HG02884 (cell line): Measurements from ENCODE around the gene KIF3A.
"Not testable (repeated sequence)": the region's sequence is repeated elsewhere in the genome, so short reads cannot be mapped to it uniquely, and the experiment has no call there.

ENCODE experiments used
- ATAC-seq: cut with Tn5 transposase; IDR thresholded peaks from one replicate; pipeline ENCODE4 v1.9.1; 2021; ENCODE audit warnings: mild to moderate bottlenecking, moderate library complexity; ENCODE audit not compliant: unreplicated experiment

The KIF3A gene

DNA sequence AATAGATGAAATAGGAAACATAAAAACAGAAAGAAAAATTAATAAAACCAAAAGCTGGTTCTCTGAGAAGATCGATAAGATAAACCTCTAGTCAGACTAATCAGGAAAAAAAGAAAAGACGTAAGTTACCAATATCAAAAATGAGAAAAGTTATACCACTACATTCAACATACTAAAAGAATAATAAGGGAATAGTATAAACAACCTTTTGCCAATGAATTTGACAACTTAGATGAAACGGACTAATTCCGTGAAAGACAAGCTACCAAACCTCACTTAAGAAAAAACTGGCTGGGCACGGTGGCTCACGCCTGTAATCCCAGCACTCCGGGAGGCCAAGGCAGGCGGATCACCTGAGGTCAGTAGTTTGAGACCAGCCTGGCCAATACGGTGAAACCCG, 7.5 kb downstream of the KIF3A start:
- ATAC-seq, result no peak

DNA sequence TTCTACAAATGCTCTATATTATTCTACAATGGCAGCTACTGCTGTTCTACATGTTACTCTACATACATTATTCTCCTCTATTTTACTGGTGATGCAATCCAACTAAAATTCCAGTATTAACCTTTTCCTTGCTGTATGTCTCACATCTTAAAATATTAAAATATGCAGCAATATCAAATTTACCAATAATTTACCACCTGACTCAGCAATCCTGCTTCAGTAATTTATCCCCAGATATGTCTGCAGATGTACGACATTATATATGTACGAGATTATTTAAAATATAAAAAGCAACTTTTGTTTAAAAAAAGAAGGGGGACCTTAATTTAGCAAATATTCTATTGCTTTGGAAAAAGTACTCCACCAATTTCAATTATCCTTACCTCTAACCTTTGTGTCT, 11.6 kb downstream of the KIF3A start:
- no peak for ATAC-seq

DNA sequence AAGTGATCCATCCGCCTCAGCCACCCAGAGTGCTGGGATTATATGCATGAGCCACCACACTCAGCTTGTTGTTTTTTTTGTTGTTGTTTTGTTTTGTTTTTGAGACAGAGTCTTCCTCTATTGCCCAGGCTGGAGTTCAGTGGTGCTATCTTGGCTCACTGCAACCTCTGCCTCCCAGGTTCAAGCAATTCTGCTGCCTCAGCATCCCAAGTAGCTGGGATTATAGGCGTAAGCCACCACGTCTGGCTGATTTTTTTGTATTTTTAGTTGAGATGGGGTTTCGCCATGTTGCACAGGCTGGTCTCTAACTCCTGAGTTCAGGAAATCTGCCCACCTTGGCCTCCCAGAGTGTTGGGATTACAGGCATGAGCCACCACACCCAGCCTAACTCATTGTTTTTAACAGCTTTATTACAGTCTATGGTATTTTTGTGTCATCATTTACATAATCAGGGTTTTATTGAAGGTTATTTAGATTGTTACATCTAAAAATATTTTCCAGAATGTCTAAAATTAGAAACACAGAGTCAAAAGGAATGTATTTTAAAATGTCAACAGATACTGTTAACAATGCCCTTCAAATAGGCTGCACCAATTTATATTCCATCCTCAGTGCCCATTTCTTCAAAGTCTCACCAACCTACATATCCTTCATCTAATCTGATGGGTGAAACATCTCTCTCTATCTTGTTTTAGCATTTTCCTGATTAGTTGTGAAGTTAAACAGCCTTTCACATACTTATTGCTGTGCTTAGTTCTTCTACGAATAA, 18.6 kb downstream of the KIF3A start:
- ATAC-seq, result no peak

DNA sequence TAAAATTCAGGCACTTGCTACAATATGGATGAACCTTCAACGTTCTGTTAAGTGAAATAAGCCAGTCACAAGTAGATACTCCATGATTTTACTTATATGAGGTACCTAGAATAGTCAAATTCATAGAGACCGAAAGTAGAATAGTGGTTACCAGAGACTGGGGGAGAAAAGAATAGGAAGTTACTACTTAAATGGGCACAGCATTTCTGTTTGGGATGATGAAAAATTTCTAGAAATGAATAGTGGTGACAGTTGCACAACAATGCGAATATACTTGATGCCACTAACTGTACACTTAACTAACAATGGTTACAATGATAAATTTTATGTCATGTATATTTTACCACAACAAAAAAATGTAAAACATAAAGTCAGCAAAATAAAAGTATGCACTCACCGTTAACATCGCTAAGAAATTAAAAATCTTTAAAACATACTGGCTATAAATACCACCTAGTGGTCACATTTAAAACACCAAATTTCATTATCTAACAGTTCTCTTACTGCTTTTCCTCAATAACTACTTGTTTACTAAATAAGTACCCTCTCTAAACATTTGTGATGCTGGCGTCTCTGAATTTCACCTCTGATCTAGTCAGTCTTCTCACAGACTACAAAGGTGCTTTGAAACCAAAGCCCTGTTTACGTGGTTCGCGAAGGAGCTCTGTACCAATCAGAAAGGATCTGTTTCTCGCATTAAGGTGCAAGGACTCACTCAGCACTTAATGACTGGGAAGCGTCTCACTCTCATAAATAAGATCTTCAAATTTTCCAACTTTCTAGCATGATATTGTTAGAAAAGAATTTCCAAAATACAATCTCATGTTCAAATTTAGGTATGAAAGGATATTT, 22.7 kb downstream of the KIF3A start:
- ATAC-seq, result no peak

DNA sequence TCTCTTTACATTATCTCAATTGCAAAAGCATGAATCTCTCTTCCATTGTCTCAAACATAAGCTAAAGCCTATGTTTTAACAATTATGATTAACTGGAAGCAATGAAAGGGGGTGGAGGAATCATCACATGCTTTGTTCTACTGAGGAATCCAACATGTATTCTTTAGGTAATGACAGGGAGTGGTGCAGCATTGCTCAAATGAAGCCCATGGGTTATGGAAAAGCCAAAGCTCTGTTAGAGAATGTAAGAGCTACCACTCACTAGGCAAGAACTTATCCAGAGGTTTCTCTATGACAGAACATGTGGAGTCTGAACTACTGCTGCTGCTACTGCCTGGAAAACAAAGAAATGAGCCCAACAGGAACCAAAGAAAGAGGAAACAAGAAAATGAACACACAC, 28.7 kb downstream of the KIF3A start:
- no peak for ATAC-seq

DNA sequence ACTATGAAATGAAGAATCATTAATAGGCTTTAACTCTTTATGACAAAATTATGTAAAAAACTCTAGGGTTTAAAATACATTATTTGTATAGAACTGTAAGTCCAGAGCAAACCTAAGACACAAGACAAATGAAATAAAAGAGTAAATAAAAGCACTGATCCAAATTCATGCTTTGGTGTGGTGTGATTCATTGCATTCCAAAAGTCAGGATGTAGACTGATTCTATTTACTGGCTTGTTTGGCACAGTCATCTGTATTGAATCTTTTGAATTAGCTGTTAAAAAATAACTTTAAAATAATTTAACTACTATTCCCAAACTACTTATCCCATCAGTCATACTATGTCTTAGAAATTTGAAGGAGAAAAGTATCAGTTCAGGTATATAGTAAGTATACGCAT, 32.5 kb downstream of the KIF3A start:
- no peak for ATAC-seq

DNA sequence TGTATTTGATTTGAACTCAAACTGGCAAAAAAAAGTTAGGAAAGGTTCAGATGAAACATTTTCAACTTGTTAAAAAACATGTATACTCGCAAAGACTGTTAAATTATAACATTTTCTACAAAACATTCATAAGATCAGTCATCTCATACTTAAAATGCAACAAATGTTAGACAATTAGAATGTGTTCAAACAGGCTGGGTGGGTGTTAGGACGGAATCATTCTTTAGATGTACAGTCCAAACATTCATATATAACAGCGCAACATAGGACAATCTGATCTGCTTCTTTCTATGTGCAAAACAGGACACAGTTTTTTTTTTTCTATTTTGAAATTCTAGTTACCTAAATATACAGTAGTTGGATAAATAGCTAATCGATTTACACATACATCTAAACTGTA, 41.4 kb downstream of the KIF3A start:
- no peak for ATAC-seq

DNA sequence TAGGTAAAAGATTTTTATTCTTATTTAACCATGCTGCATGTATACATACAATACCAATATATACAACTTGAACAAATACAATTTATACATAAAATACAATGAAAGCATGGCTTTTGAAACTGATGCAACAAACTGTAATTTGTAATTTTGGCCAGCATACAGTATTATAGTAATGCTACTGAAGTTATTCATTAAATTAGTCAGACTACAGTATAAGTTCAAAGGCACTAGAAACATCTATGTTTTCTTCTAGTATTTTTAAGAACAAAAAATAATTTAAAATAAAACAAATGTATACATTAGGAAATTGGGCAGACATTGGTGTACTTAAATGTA, 44.7 kb downstream of the KIF3A start:
- ATAC-seq, result no peak

DNA sequence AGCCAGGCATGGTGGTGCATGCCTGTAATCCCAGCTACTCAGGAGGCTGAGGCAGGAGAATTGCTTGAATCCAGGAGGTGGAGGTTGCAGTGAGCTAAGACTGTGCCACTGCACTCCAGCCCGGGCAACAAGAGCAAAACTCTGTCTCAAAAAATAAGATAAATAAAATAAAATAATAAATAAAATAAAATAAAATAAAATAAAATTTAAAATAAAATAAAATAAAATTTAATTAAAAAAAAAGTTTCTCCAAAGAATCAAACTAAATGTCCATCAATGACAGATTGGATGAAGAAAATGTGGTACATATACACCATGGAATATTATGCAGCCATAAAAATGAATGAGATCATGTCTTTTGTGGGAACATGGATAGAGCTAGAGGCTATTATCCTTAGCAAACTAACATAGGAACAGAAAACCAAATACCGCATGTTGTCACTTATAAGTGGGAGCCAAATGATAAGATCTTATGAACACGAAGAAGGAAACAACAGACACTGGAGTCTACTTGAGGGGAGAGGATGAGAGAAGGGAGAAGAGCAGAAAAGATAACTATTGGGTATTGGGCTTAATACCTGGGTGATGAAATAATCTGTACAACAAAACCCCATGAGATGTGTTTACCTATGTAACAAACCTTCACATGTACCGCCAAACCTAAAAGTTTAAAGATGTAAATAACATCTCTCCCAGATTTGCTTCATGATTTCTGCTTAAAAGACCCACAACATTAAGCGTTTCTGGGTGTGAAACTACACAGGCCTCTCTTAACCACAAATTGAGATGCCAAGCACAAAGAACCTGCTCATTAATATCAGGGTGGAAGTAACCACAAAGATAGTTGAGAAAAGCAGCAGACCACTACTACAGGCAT, 45.4 kb downstream of the KIF3A start:
- not testable (repeated sequence) for ATAC-seq

DNA sequence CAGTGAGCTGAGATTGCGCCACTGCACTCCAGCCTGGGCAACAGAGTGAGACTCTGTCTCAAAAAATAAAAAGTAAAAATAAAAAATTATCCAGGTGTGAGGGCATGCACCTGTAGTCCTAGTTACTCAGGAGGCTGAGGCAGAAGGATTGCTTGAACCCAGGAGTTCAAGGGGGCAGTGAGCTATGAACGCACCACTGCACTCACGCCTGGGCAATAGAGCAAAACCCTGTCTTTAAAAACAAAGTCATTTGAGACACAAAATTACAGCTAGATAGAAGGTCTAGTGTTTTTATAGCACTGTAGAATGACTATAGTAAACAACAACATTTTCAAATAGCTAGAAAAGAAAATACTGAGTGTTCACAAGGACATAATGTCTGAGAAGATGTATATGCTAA, 47.2 kb downstream of the KIF3A start:
- ATAC-seq, result no peak

DNA sequence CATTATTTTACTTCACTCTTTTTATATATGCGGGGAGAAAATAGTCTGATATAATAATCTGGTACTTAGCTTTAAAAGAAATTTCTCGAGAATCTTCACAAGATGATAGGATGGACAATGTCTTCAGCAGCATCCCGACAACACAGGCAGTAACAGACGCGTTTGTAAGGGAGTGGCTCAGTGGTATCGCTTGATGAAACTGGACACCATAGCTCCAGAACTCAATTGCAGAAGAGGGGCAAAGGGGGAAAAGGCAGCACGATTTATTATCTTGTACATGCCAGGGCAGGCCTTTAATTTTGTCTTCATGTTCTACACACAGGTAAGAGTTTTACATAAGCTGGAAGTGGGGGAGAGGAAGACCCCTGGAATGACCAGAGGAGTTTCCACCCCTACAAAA, 47.8 kb downstream of the KIF3A start:
- ATAC-seq, result no peak

DNA sequence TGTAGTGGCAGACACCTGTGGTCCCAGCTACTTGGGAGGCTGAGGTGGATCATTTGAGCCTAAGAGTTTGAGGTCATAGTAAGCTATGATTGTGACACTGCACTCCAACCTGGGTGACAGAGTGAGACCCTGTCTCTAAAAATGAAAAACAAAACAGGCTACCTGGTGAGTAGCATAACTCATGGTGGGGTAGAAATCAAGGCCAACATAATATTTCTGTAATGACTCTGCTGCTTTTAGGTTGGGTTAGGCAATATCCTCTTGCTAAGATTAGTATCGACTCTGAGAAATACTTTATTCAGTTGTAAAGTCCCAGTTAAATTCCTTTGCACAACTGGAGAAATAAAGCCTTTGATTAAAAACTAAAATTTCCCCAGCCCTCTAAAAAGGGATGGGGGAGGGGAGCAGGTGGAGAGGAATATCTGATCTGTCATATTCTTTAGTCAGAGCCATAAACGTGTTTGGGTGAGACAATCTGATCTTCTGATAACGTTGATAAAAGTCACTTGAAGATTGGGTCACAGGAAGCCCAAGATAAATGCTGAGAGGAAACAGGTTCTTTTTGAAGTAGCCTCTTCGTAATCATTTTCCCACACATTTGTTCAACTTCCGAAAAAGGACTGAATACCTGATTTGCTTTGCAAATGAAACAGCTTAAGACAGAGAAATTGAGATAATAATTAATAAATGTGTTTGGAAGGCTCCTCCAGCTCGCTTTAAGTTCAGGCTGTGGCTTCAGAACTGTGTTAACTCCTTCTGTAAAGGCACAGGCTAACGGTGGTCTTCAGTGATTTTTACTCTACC, 48.6 kb downstream of the KIF3A start:
- no peak for ATAC-seq

DNA sequence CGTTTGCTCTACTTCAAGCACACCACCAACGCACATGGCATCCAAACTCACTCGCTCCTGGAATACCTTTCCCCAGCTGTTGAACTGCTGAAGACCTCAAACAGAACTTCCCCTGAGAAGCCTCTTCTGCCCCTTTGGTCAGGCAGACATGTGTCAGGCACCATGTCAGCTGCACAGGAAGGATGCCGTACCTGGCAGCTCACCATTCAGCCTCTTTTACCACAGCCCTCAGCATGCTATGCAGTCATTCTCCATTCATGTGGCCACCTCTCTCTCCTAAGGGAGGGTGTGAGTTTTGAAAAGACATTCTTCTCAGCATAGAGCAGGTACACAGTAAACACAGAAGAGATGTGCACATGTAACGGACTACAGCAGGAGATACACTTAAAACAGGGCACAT, 49.4 kb downstream of the KIF3A start:
- no peak for ATAC-seq

DNA sequence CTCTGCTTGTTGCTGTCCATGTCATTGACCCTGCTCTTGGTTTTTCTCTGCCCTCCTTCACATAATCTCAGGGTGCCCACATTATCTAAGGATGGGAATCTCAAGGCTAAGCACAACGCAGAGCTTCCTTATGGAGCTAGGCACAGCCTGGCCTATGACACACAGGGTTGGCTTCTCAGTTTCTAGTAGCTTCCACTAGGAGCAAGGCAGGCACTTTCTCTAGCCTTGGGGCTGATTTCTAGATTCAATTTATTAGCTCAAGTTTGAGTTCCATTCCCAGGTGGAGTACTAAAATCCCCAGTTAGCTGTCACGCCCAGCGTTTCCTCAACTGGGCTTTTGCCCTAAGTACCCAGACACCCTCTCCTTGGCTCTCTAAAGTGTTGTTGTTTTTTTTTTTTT, 51.2 kb downstream of the KIF3A start:
- ATAC-seq, result no peak

DNA sequence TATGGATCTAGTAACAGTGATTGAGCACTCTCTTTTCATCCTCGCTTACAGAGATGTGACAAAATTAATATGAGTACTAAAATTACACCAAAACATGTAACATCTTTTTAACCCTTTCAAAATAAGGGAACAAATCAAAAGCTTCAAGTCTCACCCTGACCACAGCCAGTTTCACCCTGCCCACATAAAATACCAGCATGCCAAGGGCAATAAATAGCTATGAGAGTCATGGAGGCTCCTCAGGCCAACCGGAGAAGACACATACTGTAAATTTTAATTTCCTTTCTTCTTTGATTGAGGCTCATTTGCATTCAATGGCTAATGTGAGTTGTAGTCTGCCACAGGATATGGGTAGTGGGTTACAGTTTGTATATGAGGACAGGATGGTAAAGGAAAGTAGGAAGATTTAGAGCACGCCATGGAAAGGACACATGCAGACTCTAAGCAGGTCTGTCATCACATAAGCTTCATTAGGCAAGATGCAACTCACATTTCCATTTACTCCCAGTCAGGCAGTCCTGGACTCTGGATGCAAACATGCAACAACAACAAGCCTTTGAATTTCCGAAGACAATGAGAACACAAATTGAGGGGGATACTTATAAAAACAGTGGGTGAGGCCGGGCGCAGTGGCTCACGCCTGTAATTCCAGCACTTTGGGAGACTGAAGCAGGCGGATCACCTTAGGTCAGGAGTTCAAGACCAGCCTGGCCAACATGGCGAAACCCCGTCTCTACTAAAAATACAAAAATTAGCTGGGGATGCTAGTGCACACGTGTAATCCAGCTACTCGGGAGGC, 52.2 kb downstream of the KIF3A start:
- ATAC-seq, result no peak

DNA sequence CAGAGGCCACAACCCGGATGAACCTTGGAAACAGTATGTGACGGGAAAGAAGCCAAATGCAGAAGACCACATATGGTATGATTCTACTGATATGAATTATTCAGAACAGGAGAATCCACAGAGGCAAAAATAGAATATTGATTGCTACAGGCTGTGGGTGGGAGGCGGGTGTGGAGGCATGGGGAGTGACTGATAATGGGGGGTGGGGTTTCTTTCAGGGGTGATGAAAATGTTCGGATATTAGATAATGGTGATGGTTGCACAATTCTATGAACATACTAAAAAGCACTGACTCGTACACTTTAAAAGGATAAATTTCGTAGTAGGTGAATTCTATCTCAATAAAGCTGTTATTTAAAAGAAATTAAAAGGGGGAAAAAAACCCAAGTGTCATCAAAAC, 52.9 kb downstream of the KIF3A start:
- no peak for ATAC-seq

DNA sequence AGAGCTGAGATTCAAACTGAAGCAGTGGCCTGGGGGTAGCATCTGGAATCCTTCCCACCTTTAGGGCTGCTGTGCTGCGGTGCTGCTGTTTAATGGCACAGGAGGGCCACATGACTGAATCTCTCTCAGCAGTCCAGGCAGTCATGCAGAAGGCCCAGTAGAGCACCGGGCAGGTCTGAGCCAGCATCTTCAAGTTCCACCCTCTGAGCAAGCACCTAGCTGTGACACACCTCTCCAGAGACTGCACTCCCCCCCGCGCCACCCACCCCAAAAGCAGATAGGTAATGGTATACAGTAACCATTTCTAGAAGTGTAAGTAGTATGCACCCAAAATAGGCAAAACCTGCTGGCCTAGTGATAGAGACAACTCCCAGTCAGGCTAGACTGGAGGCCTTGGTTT, 55.4 kb downstream of the KIF3A start:
- no peak for ATAC-seq

DNA sequence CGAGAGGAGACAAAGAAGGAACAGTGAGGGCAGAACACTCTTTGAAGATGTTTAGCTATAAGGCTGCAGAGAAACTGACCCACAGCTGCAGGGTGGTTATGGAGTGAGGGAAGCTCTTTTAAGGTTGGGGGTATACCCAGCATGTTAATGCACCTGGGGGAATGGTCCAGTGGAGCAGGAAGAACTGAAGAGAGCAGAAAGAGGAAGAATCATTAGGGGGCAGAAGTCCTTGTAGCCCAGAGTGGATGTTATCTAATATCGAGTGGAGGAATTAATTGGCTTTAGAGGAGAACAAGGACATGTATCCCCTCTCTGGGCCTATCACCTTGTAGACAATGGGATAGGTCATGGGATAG, 55.9 kb downstream of the KIF3A start:
- ATAC-seq, result no peak

DNA sequence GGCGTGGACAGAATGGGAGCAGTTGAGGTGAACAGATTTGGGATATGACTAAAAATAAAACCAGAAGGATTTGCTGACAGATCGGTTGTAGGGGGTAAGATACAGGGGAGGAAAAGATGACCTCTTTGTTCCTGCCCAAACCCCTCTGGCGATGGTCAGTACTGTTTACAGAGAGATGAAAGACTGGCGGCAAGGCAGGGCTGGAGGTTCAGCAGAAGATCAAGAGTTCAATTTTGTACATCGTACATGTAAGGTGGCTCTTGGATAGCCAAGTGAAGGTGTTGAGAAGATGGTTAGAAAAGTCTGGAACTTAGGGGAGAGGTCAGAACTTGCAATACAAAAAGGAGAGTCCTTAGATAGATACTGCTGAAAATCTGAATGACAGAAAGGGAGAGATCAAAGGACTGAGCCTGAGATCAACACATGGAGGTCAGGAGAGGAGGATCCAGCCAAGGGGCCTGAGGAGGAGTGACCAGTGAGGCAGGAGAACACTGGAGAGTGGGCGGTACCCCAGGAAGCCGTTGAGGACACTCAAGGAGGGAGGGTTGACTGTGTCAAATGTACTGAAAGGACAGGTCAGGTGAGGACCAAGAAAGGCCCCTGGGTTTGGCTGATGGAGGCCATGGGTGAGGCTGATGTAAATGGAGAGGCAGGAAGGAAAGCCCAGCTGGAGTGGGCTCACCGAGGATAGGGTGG, 56.4 kb downstream of the KIF3A start:
- no peak for ATAC-seq
